Neutrophil (primary cell): Measurements from ENCODE around the gene CEP112.

Experiments
- H3K27ac ChIP-seq: fragments of 200-600 bp; sonication (generic); 2 replicates; pipeline ENCODE4 v1.5.1; 2016; ENCODE audit warnings: mild to moderate bottlenecking, moderate library complexity
- H3K27me3 ChIP-seq: fragments of 200-600 bp; sonication (generic); 2 replicates; pipeline ENCODE4 v1.6.0; 2016; ENCODE audit warnings: mild to moderate bottlenecking
- H3K36me3 ChIP-seq: fragments of 200-600 bp; sonication (generic); 2 replicates; pipeline ENCODE4 v1.5.1; 2017
- H3K4me1 ChIP-seq, 2 experiments: fragments of 200-600 bp in 1 of 2; sonication (generic) in 1 of 2; 1 replicate in 1 of 2; 2 replicates in 1 of 2; pipeline versions ENCODE4 v1.5.1 to v1.6.1; 2013 to 2016; ENCODE audit warnings: low read depth in 1 of 2, low read length in 1 of 2, mild to moderate bottlenecking in 1 of 2, moderate library complexity in 1 of 2; ENCODE audit not compliant: control insufficient read depth in 1 of 2, insufficient read depth in 1 of 2
- H3K4me3 ChIP-seq, 2 experiments: fragments of 200-600 bp in 1 of 2; sonication (generic) in 1 of 2; 1 replicate in 1 of 2; 2 replicates in 1 of 2; pipeline ENCODE4 v1.5.1; 2013 to 2016; ENCODE audit warnings: low read depth in 1 of 2, low read length in 1 of 2, mild to moderate bottlenecking in 1 of 2, moderate library complexity in 1 of 2
- H3K9me3 ChIP-seq: fragments of 200-600 bp; sonication (generic); 2 replicates; pipeline ENCODE4 v1.5.1; 2016
- CTCF ChIP-seq: fragments of 200-600 bp; sonication (generic); IDR thresholded peaks from 2 replicates; pipeline ENCODE4 v1.5.1; 2016; ENCODE audit warnings: antibody characterized with exemption

CEP112 gene

GRCh38 chr17:66016231-66016630 is 175.7 kb downstream of the CEP112 start:
- Histone ChIP-seq H3K4me1 (no peaks in the 10 kb centered on the region), H3K36me3 (no peaks in the 10 kb centered on the region), H3K27me3 (no peaks in the 10 kb centered on the region), H3K9me3 (no peaks in the 10 kb centered on the region), H3K27ac (no peak overlapping the region), H3K4me3 (no peak overlapping the region)
- TF ChIP-seq CTCF, result no peak

GRCh38 chr17:66008680-66009079 is 183.3 kb downstream of the CEP112 start:
- no peaks in the 10 kb centered on the region for H3K36me3 ChIP-seq

GRCh38 chr17:66006654-66007053 is 185.3 kb downstream of the CEP112 start:
- no peaks in the 10 kb centered on the region for H3K9me3 ChIP-seq
- no peak for TF ChIP-seq CTCF
- H3K4me3 ChIP-seq, result no peak overlapping the region
- no peaks in the 10 kb centered on the region for H3K27me3 ChIP-seq
- no peaks in the 10 kb centered on the region for H3K36me3 ChIP-seq
- no peak overlapping the region for H3K27ac ChIP-seq
- no peaks in the 10 kb centered on the region for H3K4me1 ChIP-seq

More at GRCh38 chr17:66008680-66009079, 183.3 kb downstream of the CEP112 start:
- no peaks in the 10 kb centered on the region for H3K4me1 ChIP-seq
- H3K27me3 ChIP-seq, result no peaks in the 10 kb centered on the region
- H3K9me3 ChIP-seq, result no peaks in the 10 kb centered on the region
- H3K27ac ChIP-seq, result no peak overlapping the region
- no peak for TF ChIP-seq CTCF
- H3K4me3 ChIP-seq, result no peak overlapping the region

GRCh38 chr17:66002812-66003211 is 189.1 kb downstream of the CEP112 start:
- Histone ChIP-seq H3K4me1 (no peaks in the 10 kb centered on the region), H3K27ac (no peak overlapping the region), H3K4me3 (no peak overlapping the region), H3K36me3 (no peaks in the 10 kb centered on the region), H3K9me3 (no peaks in the 10 kb centered on the region), H3K27me3 (no peaks in the 10 kb centered on the region)
- no peak for TF ChIP-seq CTCF

GRCh38 chr17:66002063-66002585 is 189.8 kb downstream of the CEP112 start:
- no peak overlapping the region for H3K4me3 ChIP-seq
- no peaks in the 10 kb centered on the region for H3K4me1 ChIP-seq
- TF ChIP-seq CTCF, result no peak
- H3K27ac ChIP-seq, result no peak overlapping the region
- no peaks in the 10 kb centered on the region for H3K27me3 ChIP-seq
- no peaks in the 10 kb centered on the region for H3K9me3 ChIP-seq
- H3K36me3 ChIP-seq, result no peaks in the 10 kb centered on the region

- no peak for TF ChIP-seq CTCF
- H3K27ac ChIP-seq, result no peak overlapping the region
Measured at GRCh38 chr17:66000216-66000615, 191.7 kb downstream of the CEP112 start.

More at GRCh38 chr17:66000216-66000615, 191.7 kb downstream of the CEP112 start:
- Histone ChIP-seq H3K4me3 (no peak overlapping the region), H3K27me3 (no peaks in the 10 kb centered on the region), H3K36me3 (no peaks in the 10 kb centered on the region), H3K4me1 (no peaks in the 10 kb centered on the region), H3K9me3 (no peaks in the 10 kb centered on the region)
